Heart right ventricle (tissue), 16 donors: ENCODE data around the gene CPAMD8. TPM values are rescaled to one million over a fixed set of nuclear protein-coding genes. Genes with fewer than 3 reads are reported as not detected.
"Not testable (repeated sequence)": the region's sequence is repeated elsewhere in the genome, so short reads cannot be mapped to it uniquely, and the experiment has no call there.

Experiments used
- ATAC-seq, 8 donors: fragments of 200-7000 bp; cut with Tn5 transposase; one replicate each; pipeline ENCODE4 v1.9.1; 2020; ENCODE audit warnings: mild to moderate bottlenecking in 8 of 8, moderate library complexity in 8 of 8, moderate number of reproducible peaks in 1 of 8
- DNase-seq, 2 donors: peaks; one replicate each; pipeline ENCODE4 v3.0.0-alpha.2; 2020
- H3K27ac ChIP-seq, 10 donors: fragments of 200-600 bp; sonication (generic) in 2 of 10; one replicate each; pipeline versions ENCODE4 v1.5.0 to v1.8.0; 2020 to 2022; ENCODE audit warnings: mild to moderate bottlenecking in 3 of 10
- H3K27me3 ChIP-seq, 7 donors: fragments of 200-600 bp; one replicate each; pipeline ENCODE4 v1.8.0; 2021 to 2022; ENCODE audit warnings: mild to moderate bottlenecking in 2 of 7
- H3K36me3 ChIP-seq, 9 donors: fragments of 200-600 bp; sonication (generic) in 1 of 9; one replicate each; pipeline versions ENCODE4 v1.5.0 to v1.8.0; 2020 to 2022; ENCODE audit warnings: mild to moderate bottlenecking in 2 of 9
- H3K4me1 ChIP-seq, 9 donors: fragments of 200-600 bp; sonication (generic) in 1 of 9; one replicate each; pipeline versions ENCODE4 v1.5.0 to v1.8.0; 2020 to 2022; ENCODE audit warnings: mild to moderate bottlenecking in 4 of 9
- H3K4me3 ChIP-seq, 10 donors: fragments of 200-600 bp; sonication (generic) in 2 of 10; one replicate each; pipeline versions ENCODE4 v1.5.0 to v1.8.0; 2020 to 2022; ENCODE audit warnings: mild to moderate bottlenecking in 7 of 10, moderate library complexity in 2 of 10
- H3K9me3 ChIP-seq, 11 donors: fragments of 200-600 bp in 10 of 11; sonication (generic) in 2 of 11; one replicate each; pipeline versions ENCODE4 v1.5.0 to v1.8.0; 2013 to 2022; ENCODE audit warnings: mild to moderate bottlenecking in 2 of 11, control low read depth in 1 of 11, moderate library complexity in 1 of 11
- CTCF ChIP-seq, 9 donors: fragments of 200-600 bp; sonication (generic) in 2 of 9; IDR thresholded peaks; one replicate each; pipeline versions ENCODE4 v1.5.0 to v1.8.0; 2021 to 2022; ENCODE audit warnings: antibody characterized with exemption in 9 of 9, mild to moderate bottlenecking in 5 of 9, moderate library complexity in 1 of 9
- WGBS, 2 donors: extraction: QIAGEN DNeasy Blood & Tissue Kit; methylation state at CpG; one replicate each; pipeline ENCODE4 v1.1.7; 2013; ENCODE audit warnings: inconsistent platforms in 1 of 2; 5-methylcytosine and 5-hydroxymethylcytosine counted together
- intact Hi-C, 10 donors: fragments of 100-400 bp; cut with DNase I; formaldehyde crosslinking; loops; one replicate each; pipeline versions ENCODE4 v1.11.1 to v1.14.2; 2022
- polyA plus RNA-seq, 2 donors: library from polyadenylated mRNA; stranded (reverse); fragments of 200-250 nt; gene quantifications; one replicate each; pipeline ENCODE4 v1.2.3, GENCODE V29; 2013
- total RNA-seq, 10 donors: library from RNA; stranded (reverse); fragmentation: NEBNext Ultra II Directional in 3 of 10; extraction: Animal tissue kit (Norgen Biotek cat#: 25700) in 3 of 10; gene quantifications; one replicate each; pipeline versions ENCODE4 v1.2.1 to v1.2.4, GENCODE V29; 2021 to 2023
- donor health status: Arrhythmogenic right ventricular cardiomyopathy.
- donor health status: ischemic (EF 13 %, LVEDD 7.1; RV severe dilation, severe dysfunction).
- donor health status: healthy with polysubstance abuse.
- donor health status: DM: no; HTN: yes; CAD: no.
- donor health status: DM: no; HTN: no; CAD: no.
- donor health status: ischemic (EF 25% LVEDD 6.9; RV normal size, moderate dysfunction).
- donor health status: ischemic (EF 25% LVEDD 5.7; RV mildly dilated, moderate dysfunction).
- donor health status: healthy.
- donor health status: DM: yes; HTN: yes; CAD: no.
- donor health status: Ischemic cardiomyopathy.
- donor health status: ischemic (EF 35%, LVEDD 5.7; RV mildly dilated, moderate dysfunction).
- donor health status: nonischemic (EF 11% LVEDD 7.7; RV severe dilation, severe dysfunction).
- donor health status: DM: yes; HTN: yes; CAD: no.
- donor health status: PGD.
- donor health status: ischemic (EF 29% LVEDD 5.4; RV normal size, mild dysfunction).
- donor health status: nonischemic (EF 23%, LVEDD 6.1; RV moderate dilation, normal function).

CPAMD8 gene
- total and polyA plus RNA-seq, 12 donors, result 4.8 to 77.9 (median 10.9) TPM

GRCh38 chr19:17025991-17026658, 485 bp downstream of the CPAMD8 start:
- no peaks in the 10 kb centered on the region for H3K36me3 ChIP-seq
- intact Hi-C loops, result no loop called here
- no peak for TF ChIP-seq CTCF (IDR thresholded peaks at IDR 0.05)
- peak overlapping the region; percentile 9 to 56 (median 48) for H3K4me3 ChIP-seq
- peak overlapping the region in 6 of 10 donors; percentile 15 to 75 (median 37) for H3K27ac ChIP-seq
- peaks cover 0 to 27% (median 4%) of the 10 kb centered on the region in 9 donors for H3K4me1 ChIP-seq
- WGBS, 2 donors, result 2% methylated on average over 37 to 40 of the region's 40 CpGs
- H3K9me3 ChIP-seq, result peaks cover 0 to 25% (median 13%) of the 10 kb centered on the region in 11 donors
- peaks cover 0 to 62% (median 48%) of the 10 kb centered on the region in 7 donors for H3K27me3 ChIP-seq
- DNase-seq, result no peak
- no peak for ATAC-seq

GRCh38 chr19:17025361-17025760, 1.2 kb downstream of the CPAMD8 start:
- H3K9me3 ChIP-seq, result peaks cover 0 to 25% (median 13%) of the 10 kb centered on the region in 11 donors
- H3K27me3 ChIP-seq, result peaks cover 0 to 59% (median 48%) of the 10 kb centered on the region in 7 donors
- H3K4me1 ChIP-seq, result peaks cover 0 to 30% (median 4%) of the 10 kb centered on the region in 9 donors
- DNase-seq (no peak), ATAC-seq (no peak)
- H3K36me3 ChIP-seq, result no peaks in the 10 kb centered on the region
- H3K4me3 ChIP-seq, result peak overlapping the region in 6 of 10 donors; percentile 43 to 56 (median 48)
- intact Hi-C loops, result no loop called here
- whole genome bisulfite sequencing, 2 donors, result 78 to 81% methylated on average over 6 of the region's 6 CpGs
- H3K27ac ChIP-seq, result peak overlapping the region in 1 of 10 donors; percentile 75
- TF ChIP-seq CTCF (IDR thresholded peaks at IDR 0.05), result no peak

GRCh38 chr19:17024941-17025340, 1.7 kb downstream of the CPAMD8 start:
- H3K4me1 ChIP-seq, result peaks cover 0 to 32% (median 4%) of the 10 kb centered on the region in 9 donors
- ATAC-seq, DNase-seq, H3K36me3 ChIP-seq, intact Hi-C loops, H3K27ac ChIP-seq: not testable (repeated sequence)
- whole genome bisulfite sequencing, 2 donors, result 91% methylated on average over 8 of the region's 8 CpGs
- peaks cover 0 to 25% (median 13%) of the 10 kb centered on the region in 11 donors for H3K9me3 ChIP-seq
- H3K4me3 ChIP-seq, result peak overlapping the region in 2 of 10 donors; percentile 43 to 56
- H3K27me3 ChIP-seq, result peaks cover 0 to 59% (median 48%) of the 10 kb centered on the region in 7 donors

GRCh38 chr19:17023805-17024204, 2.8 kb downstream of the CPAMD8 start:
- WGBS, 2 donors, result 82 to 98% methylated on average over 3 of the region's 3 CpGs
- Histone ChIP-seq H3K9me3 (peaks cover 0 to 25% (median 13%) of the 10 kb centered on the region in 11 donors), H3K27me3 (peaks cover 0 to 57% (median 45%) of the 10 kb centered on the region in 7 donors), H3K27ac (no peak overlapping the region), H3K4me3 (no peak overlapping the region), H3K4me1 (peaks cover 0 to 32% (median 4%) of the 10 kb centered on the region in 9 donors), H3K36me3 (no peaks in the 10 kb centered on the region)
- intact Hi-C loops, result no loop called here
- TF ChIP-seq CTCF (IDR thresholded peaks at IDR 0.05), result no peak
- DNase-seq (no peak), ATAC-seq (no peak)

GRCh38 chr19:17022738-17023137, 3.9 kb downstream of the CPAMD8 start:
- Histone ChIP-seq H3K4me1 (peaks cover 0 to 32% (median 4%) of the 10 kb centered on the region in 9 donors), H3K9me3 (peaks cover 0 to 25% (median 13%) of the 10 kb centered on the region in 11 donors), H3K27me3 (peaks cover 0 to 47% (median 35%) of the 10 kb centered on the region in 7 donors), H3K4me3 (no peak overlapping the region), H3K27ac (peak overlapping the region in 2 of 10 donors; percentile 1 to 5), H3K36me3 (no peaks in the 10 kb centered on the region)
- TF ChIP-seq CTCF (IDR thresholded peaks at IDR 0.05), result no peak
- 83 to 90% methylated on average over 7 of the region's 7 CpGs for WGBS, 2 donors
- intact Hi-C loops, result no loop called here
- DNase-seq (no peak), ATAC-seq (no peak)
